Left cardiac atrium (tissue), 4 donors: ENCODE results near the gene FARS2. TPM values are rescaled to one million over a fixed set of nuclear protein-coding genes. Genes with fewer than 3 reads are reported as not detected.
"Not testable (repeated sequence)": the region's sequence is repeated elsewhere in the genome, so short reads cannot be mapped to it uniquely, and the experiment has no call there.

Experiments used
- ATAC-seq, 2 donors: fragments of 200-7000 bp; cut with Tn5 transposase; one replicate each; pipeline ENCODE4 v1.9.1; 2020; ENCODE audit warnings: mild to moderate bottlenecking in 2 of 2, moderate library complexity in 2 of 2
- DNase-seq: peaks from one replicate; pipeline ENCODE4 v3.0.0-alpha.2; 2020
- intact Hi-C, 2 donors: fragments of 100-400 bp; cut with DNase I; formaldehyde crosslinking; loops; one replicate each; pipeline versions ENCODE4 v1.14.1 to v1.15.1; 2022 to 2023
- total RNA-seq, 2 donors: library from RNA; stranded (reverse); fragmentation: NEBNext Ultra II Directional; extraction: Animal tissue kit (Norgen Biotek cat#: 25700); gene quantifications; one replicate each; pipeline ENCODE4 v1.2.1, GENCODE V29; 2021
- donor health status: DM: no; HTN: yes; CAD: no.
- donor health status: DM: no; HTN: yes; CAD: no; lungs with severe emphysema.
- donor health status: DM: yes; HTN: yes; CAD: no.
- donor health status: Dilated cardiomyopathy.

The FARS2 gene
- total RNA-seq, 2 donors from 2014 or later = 14.6 to 16.4 TPM

DNA sequence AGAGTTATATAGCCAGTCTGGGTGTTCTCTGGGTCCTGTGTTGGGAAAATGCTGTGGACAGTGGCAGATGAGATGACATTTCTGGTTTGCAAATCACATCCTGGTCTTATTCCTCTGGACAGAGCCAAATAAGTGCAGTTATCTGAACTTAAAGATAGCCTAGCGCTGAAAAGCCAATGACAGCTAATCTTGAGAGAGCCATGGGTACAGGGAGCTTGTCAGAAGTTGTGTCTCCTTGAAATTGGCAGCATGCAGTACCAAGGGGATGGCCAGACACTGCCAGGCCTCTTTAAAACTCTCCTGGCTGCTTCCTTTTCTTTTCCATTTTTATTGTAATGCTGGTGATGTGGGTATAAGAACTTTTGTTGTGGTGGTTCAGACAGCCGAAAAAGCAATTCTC is 362.5 kb downstream of the FARS2 start:
- intact Hi-C loops = loop anchor here in 1 of 2 donors (10.0 kb wide), 1 partner anchor 141 kb away; no protein-coding TSS in a partner anchor
- DNase-seq (no peak), ATAC-seq (peak; percentile 83 to 85)

DNA sequence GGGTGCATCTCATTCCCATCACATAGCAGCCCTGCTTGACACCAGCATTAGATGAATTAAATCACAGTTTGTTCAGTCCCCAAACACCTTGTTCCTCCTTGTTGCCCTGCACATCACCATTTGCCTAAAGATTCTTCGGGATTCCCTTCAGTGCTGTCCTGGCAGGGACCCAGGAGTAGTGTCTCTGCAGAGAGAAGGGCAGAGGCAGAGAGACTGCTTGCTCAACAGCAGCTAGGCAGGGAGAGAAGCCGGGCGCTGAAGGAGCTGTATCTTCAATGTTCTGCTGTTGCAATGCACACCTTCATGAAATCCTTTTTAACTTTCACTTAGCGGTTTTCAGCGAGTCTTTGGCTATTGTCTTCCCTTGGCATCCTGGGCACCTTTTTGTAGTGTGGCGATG is 362.9 kb downstream of the FARS2 start:
- ATAC-seq = peak in 1 of 2 donors; percentile 27
- intact Hi-C loops = loop anchor here in 1 of 2 donors (10.0 kb wide), 1 partner anchor 141 kb away; no protein-coding TSS in a partner anchor
- DNase-seq = no peak

- intact Hi-C loops = loop anchor here in 1 of 2 donors (10.0 kb wide), 1 partner anchor 138 kb away; no protein-coding TSS in a partner anchor
- ATAC-seq (no peak), DNase-seq (no peak)
Observed at GRCh38 chr6:5626727-5627426, 365.6 kb downstream of the FARS2 start.

DNA sequence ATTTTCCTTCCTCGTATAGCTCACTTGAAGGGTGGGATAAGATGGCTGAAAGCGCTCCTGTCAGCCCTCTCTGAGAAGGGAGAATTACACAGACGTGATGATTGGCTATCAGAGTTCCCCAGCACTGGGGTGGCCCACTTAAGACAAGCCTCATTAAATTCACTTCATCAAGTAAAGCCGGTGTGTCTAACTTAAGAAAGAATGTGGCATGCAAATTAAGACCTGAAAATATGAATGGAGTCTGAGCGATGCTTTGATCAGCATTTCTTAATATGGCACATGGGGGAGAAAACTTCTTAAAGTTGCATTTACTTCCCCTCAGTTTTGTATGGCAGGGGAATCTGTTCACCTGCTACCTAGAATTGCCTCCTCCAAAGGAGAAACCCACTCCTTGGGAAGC is 369.3 kb downstream of the FARS2 start:
- intact Hi-C loops = no loop called here
- DNase-seq (no peak), ATAC-seq (no peak)

GRCh38 chr6:5632348-5632935 is 371.1 kb downstream of the FARS2 start:
- intact Hi-C loops = no loop called here
- no peak for DNase-seq

GRCh38 chr6:5634525-5634924 is 373.2 kb downstream of the FARS2 start:
- intact Hi-C loops = no loop called here
- ATAC-seq (peak in 1 of 2 donors; percentile 71), DNase-seq (no peak)

More at GRCh38 chr6:5632348-5632935, 371.1 kb downstream of the FARS2 start:
- ATAC-seq = no peak

GRCh38 chr6:5636210-5637030 is 375.1 kb downstream of the FARS2 start:
- ATAC-seq = no peak
- intact Hi-C loops = no loop called here
- no peak for DNase-seq

GRCh38 chr6:5637714-5638113 is 376.4 kb downstream of the FARS2 start:
- ATAC-seq (no peak), DNase-seq (no peak)
- intact Hi-C loops = no loop called here

GRCh38 chr6:5638666-5639065 is 377.4 kb downstream of the FARS2 start:
- peak; percentile 34 for DNase-seq
- ATAC-seq = peak; percentile 90 to 95
- intact Hi-C loops = no loop called here

DNA sequence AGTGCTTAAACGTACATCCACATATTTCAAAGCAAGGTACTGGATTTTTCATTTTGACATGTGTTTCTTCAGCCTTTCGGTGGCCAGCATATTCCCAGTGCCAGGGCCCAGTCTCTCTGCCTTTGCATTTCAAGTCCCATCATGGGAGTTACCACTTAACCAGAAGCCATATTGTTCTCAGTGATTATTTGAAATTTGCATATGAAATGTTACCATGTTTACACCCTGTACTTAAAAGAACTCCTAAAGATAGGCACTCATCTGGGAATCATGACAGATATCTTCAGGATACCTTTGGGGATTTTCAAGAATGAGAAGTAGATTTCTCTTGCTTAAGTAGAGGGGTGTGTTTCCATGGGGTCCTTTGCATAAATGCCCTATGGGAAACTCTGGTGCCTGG is 377.9 kb downstream of the FARS2 start:
- no peak for ATAC-seq
- DNase-seq = no peak
- intact Hi-C loops = no loop called here

- intact Hi-C loops = no loop called here
- ATAC-seq = no peak
Observed at GRCh38 chr6:5640614-5641013, 379.3 kb downstream of the FARS2 start.

DNA sequence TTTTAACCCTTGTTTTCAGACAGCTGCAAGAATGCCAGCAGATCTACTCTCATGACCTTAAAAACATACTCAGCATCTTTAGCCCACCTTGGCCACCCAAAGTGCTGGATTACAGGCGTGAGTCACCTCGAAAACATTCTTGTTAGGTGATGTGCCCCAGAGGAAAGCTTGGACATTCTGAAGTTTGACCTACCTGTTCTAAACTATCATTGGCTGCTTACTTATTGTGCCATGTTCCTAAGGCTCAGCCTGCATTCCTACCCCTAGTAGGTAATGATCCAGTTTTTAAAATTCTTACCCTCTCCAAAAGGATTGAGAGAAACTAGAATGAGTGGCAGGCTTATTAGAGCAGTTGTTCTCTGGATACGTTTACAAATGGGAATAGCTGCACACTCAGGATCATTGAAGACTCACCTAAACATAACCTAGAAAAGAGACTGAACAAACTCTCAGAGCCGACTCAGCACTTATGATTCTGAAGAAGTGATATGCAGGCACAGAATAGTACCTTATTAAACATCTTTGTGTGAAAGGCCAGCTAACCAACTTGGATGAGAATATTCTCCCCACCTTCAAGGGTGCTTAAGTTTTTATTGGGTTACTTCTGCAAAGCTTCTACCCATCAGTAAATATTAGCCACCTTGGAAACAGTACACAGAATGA is 383.3 kb downstream of the FARS2 start:
- ATAC-seq (no peak), DNase-seq (no peak)
- intact Hi-C loops = no loop called here

More at GRCh38 chr6:5640614-5641013, 379.3 kb downstream of the FARS2 start:
- DNase-seq = no peak

DNA sequence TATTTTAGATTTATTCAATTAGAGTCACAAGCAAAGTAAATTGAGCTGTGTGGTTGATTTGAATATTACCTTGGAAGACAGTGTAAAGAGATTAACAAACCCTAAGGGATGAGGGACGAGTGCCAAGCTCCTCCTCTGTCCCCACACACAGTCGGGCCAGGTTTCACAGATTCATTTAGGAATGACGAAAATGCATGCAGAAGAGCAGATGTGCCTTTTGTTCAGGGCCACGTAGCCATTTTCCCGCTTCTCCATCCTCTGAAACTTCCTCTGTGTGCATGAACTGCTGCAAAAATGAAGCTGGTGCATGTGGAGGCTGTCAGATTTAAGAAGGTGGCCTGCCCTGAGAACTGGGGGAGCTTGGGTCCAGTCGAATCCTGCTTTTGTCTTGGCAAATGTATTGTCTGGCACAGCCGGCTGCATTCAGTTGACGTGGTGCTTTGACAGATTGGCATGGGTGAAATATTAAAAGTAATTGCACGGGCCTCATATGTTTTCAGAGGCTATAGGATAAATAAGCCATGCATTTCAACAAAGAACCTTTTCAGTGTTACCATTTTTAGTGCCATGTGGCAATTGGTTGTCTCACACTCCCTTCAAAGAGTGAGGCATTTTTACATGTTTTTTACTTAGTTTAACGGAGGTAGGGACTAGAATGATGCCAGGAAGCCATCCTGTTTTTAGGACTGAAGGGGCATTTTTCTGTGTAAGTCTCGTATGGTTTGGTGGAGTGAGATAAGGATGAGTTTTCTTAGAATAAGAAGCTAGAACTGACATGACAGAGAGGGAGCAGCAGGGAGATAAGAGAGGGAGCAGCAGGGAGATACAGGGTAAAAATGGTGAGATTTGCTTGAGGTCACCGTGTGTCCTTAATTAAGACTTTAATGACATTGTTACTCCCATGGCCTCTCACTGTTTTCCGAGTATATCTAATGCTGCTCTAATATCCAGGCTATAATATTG is 384.3 kb downstream of the FARS2 start:
- ATAC-seq (no peak), DNase-seq (no peak)
- intact Hi-C loops = no loop called here

DNA sequence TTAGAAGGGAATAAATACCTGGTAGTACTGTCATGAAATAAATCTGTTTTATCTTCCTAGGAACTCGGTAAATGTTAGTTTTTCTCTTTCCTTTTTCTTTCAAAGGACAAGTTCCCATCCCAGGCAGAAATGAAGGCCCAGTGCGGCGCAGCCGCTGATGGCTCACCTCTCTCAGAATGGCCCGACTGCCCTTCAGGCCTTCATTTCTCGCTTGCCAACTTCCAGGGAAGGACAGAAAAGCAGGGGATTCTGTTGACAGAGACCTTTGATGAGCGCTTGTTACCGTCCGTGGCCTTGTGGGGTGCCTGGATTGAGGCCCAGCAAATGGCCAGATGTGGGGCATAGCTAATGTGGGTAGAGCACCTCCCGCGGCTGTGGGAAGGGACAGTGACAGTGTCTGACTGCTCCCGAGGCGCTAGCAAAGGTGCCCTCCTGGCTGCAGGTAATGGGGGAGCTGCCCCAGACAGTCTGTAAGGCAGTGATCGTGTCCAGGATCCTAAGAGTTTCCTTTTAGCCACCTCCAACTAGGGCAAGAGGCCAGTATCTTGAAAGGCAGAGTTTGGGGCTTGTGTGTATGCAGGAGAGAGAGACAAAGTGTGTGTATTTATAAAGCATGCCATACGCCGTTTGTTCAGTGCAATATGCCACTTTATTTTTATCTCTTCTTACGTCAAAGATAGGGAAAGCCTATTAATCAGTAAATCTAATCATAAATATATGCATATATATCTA is 391.3 kb downstream of the FARS2 start:
- no peak for DNase-seq
- intact Hi-C loops = loop anchor here in 1 of 2 donors (10.0 kb wide), 1 partner anchor 178 kb away; no protein-coding TSS in a partner anchor
- ATAC-seq = no peak

DNA sequence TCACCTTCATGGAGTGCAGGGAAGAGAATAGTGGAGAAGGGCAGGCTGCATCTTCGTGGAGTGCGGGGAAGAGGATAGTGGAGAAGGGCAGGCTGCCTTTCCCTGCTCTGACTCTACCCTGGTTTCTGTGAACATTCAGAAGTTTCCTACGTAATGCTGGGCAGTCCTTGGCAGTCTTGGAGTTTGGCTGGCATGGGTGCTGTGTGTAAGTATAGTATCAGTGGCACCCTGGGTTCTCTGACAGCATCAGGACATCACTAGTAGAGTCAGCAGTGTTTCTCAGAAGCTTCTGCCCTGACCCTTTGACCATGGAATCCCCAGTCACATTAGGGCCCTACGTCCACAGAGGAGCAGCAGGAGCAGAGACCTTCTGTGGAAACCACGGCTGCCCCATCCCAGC is 392.5 kb downstream of the FARS2 start:
- intact Hi-C loops = loop anchor here in 1 of 2 donors (10.0 kb wide), 1 partner anchor 179 kb away; no protein-coding TSS in a partner anchor
- ATAC-seq = peak; percentile 81 to 95
- DNase-seq = peak; percentile 33

GRCh38 chr6:5656226-5656625 is 394.9 kb downstream of the FARS2 start:
- intact Hi-C loops = loop anchor here in 1 of 2 donors (10.0 kb wide), 1 partner anchor 181 kb away; no protein-coding TSS in a partner anchor
- ATAC-seq (no peak), DNase-seq (no peak)

GRCh38 chr6:5656695-5657094 is 395.4 kb downstream of the FARS2 start:
- intact Hi-C loops = loop anchor here in 1 of 2 donors (10.0 kb wide), 1 partner anchor 182 kb away; no protein-coding TSS in a partner anchor
- ATAC-seq, DNase-seq: not testable (repeated sequence)
